Kidney epithelial cell (primary cell): Measurements from ENCODE around the gene KDSR. TPM values are rescaled to one million over a fixed set of nuclear protein-coding genes. Genes with fewer than 3 reads are reported as not detected.
A peak's percentile ranks its signal among the peaks of the same experiment; 100 is the strongest.

Experiments used
- DNase-seq: peaks from one replicate; pipeline ENCODE4 v3.0.0-alpha.2; 2010; ENCODE audit warnings: low read depth
- H3K27me3 ChIP-seq: 2 replicates; pipeline ENCODE4 v1.6.0; 2011; ENCODE audit warnings: low read length; ENCODE audit not compliant: control insufficient read depth, insufficient read depth
- H3K36me3 ChIP-seq: 2 replicates; pipeline ENCODE4 v1.5.1; 2011; ENCODE audit warnings: low read length; ENCODE audit not compliant: control insufficient read depth, insufficient read depth
- H3K4me3 ChIP-seq: 2 replicates; pipeline ENCODE4 v1.5.1; 2011; ENCODE audit warnings: low read depth, mild to moderate bottlenecking, control low read depth, low read length
- CTCF ChIP-seq: IDR thresholded peaks from 2 replicates; pipeline ENCODE4 v1.5.1; 2011; ENCODE audit warnings: mild to moderate bottlenecking, moderate library complexity, low read length, control low read depth, inconsistent platforms; ENCODE audit not compliant: insufficient read depth, poor library complexity, severe bottlenecking
- total RNA-seq: library from RNA; depleted of rRNA; stranded (reverse); fragments of >200 nt; gene quantifications from 2 replicates; pipeline ENCODE4 v1.2.3, GENCODE V29; 2015

The KDSR gene
- total RNA-seq, 1 donor from 2014 or later: 32.1 TPM

GRCh38 chr18:63331105-63331504, 35.9 kb downstream of the KDSR start:
- Histone ChIP-seq H3K36me3 (peaks cover 2% of the 10 kb centered on the region), H3K4me3 (no peak overlapping the region), H3K27me3 (no peaks in the 10 kb centered on the region)
- no peak for TF ChIP-seq CTCF
- no peak for DNase-seq

GRCh38 chr18:63329431-63330145, 37.4 kb downstream of the KDSR start:
- no peaks in the 10 kb centered on the region for H3K27me3 ChIP-seq
- no peak for TF ChIP-seq CTCF
- no peak for DNase-seq
- H3K4me3 ChIP-seq: no peak overlapping the region
- H3K36me3 ChIP-seq: no peaks in the 10 kb centered on the region

GRCh38 chr18:63326011-63326410, 41.0 kb downstream of the KDSR start:
- Histone ChIP-seq H3K27me3 (no peaks in the 10 kb centered on the region), H3K36me3 (no peaks in the 10 kb centered on the region), H3K4me3 (no peak overlapping the region)
- no peak for DNase-seq
- TF ChIP-seq CTCF: no peak

GRCh38 chr18:63325086-63325686, 41.8 kb downstream of the KDSR start:
- Histone ChIP-seq H3K27me3 (no peaks in the 10 kb centered on the region), H3K36me3 (no peaks in the 10 kb centered on the region), H3K4me3 (no peak overlapping the region)
- TF ChIP-seq CTCF: no peak
- no peak for DNase-seq

- no peaks in the 10 kb centered on the region for H3K27me3 ChIP-seq
- H3K36me3 ChIP-seq: no peaks in the 10 kb centered on the region
- no peak overlapping the region for H3K4me3 ChIP-seq
- DNase-seq: no peak
- TF ChIP-seq CTCF: peak; percentile 76
These were observed 43.9 kb downstream of the KDSR start for GRCh38 chr18:63322908-63323634.
